TTC549 (cell line): ENCODE results near the gene PRX.
"Not testable (repeated sequence)": the region's sequence is repeated elsewhere in the genome, so short reads cannot be mapped to it uniquely, and the experiment has no call there.

Source experiments
- FAIRE-seq: peaks from 2 replicates; lab custom pipeline; 2012; peaks lifted over from hg19 to GRCh38; lab: Jason Lieb, UNC

The PRX gene

DNA sequence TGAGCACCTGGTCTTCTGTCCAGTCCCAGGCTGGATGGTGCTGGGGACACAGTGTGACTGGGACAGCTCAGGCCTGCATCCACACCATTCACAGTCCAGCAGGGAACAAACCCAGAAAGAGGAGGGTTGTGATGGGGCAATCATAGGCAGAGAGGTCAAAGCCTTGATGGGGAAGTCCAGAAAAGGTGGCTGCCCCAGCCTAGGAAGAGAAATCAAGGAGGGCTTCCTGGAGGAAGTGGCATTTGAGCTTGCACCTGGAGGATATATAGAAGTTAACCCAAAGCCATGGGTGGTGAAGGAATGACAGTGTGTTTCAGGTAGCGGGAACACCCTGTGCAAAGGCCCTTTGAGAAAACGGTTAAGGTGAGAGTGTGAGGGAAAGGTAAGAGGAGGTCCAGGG is 2.6 kb upstream of the PRX start:
- no peak for FAIRE-seq

DNA sequence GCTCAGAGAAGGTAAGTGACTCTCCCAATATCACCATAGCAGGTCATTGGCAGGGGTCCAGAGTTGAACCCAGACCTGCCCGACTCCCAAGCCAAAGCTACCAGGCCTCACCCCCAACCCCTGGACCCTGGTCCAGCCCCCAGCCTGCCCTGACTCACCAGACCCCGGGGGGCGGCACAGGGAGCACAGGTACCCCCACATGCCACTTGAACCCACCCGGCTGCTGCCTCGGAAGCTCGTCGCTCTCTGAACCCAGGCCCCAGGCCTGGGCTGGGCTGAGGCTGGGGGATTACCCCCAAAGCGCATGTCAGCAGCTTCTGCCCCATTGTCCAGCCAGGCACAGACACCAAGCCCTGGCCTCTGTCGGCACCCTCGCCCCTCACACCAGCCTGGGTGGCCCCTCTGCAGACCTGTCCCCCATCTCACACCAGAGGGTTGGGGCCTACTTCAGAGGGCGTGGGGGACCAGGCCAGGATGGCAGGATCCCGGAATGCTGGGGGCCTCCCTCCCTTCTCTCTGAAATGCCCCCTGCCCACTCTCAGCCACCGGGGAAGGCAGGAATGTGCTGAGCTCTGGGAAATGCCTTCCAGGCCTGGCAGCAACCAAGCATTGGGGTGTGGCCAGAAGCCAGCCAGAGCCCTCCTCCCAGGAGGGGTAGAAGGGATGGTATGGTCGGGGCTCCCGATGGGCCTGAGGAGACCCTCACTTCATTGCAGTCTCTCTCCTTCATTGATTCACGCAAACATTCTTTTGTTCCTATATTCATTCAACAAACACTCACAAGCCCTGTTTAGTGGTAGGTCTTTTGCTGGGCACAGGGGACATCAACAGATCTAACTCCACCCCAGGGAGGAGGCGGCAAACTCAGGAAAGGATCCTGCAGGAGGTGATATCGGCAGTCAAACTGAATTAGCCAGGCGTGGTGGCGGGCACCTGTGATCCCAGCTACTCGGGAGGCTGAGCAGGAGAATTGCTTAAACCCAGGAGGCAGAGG is 1.7 kb upstream of the PRX start:
- no peak for FAIRE-seq

- FAIRE-seq = no peak
These were observed 312 bp downstream of the PRX start for GRCh38 chr19:40412866-40413265.

DNA sequence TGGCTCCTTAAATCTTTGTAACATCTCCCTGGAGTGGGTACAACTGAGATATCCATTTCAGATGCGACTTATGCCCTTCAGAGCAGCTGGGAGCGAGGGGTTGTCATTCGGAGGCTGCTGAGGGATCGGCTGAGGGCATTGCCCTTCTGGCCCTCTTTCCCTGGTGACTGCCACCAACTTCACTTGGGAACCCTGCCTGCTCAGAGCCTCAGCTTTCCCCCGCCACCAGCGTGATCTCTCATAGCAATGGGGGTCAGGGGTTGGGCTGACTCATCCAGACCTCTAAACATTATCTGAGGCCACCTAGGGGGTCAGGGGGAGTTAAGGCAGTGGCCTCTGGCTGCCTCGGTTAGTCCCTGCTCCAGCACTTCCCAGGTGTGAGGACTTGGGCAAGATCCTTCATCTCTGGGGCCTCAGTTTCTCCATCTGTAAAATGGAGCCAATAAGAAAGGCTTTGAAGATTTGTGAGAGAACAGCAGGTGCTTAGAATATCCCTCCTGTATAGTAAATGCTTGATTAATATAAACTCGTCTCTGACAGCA is 1.1 kb downstream of the PRX start:
- FAIRE-seq = no peak

- FAIRE-seq = no peak
These were observed 1.9 kb downstream of the PRX start for GRCh38 chr19:40411125-40411842.

DNA sequence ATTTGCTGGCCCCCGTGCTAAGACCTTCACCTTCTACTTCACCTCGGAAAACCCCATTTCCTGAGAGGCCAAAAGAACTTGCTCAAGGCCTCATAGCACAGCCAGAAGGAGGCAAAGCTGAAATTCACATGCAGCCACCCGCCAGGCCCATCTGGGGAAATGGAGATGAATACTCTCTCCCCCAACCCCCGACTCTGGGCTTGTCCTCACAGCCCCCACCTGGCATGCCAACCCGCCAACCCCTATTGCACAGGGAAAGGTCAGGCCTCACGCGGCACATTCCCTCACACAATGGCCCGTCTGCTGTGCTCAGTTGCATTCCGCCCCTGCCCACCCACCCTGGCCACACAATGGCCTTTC is 3.2 kb downstream of the PRX start:
- FAIRE-seq = no peak

DNA sequence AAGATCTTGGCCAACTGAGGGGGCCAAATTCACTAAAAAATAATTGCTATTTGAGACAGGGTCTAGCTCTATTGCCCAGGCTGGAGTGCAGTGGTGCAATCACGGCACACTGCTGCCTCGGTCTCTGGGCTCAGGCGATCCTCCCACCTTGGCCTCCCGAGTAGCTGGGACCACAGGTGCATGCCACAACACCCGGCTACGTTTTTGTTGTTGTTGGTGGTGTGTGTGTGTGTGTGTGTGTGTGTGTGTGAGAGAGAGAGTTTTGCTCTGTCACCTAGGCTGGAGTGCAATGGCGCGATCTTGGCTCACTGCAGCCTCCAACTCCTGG is 4.6 kb downstream of the PRX start:
- FAIRE-seq = not testable (repeated sequence)

- FAIRE-seq = no peak
These were observed 5.2 kb downstream of the PRX start for GRCh38 chr19:40407714-40408597.

DNA sequence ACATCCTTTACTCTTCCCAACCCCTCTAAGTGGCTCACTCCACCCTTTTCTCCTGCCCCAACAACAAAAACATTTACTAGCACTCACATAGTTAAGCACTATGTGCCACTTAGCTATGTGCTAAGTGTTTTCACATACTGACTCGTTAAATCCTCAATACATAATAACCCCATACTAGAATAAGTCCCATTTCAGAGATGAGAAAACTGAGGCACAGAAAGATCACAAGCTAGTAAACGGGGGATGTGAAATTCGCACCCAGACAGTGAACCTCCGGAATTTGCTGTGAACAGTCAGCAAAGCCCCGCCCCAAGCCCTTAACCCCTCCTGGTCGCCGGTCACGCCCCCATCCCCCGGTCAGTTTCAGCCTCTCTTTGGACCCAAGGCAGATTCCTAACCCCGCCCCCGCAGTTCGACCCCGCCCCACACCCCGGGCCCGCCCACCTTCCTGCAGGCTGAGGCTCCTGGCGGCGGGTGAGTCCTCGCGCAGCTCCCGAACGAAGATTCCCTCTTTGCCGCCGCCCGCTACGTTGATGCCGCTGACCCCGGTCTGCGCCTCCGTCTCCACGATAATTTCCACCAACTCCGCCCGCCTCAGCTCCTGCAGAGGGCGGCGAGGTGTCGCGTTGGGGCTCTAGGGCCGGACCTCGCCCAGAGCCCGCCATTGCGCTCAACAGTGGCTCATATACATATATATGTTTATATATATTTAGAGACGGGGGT is 9.8 kb downstream of the PRX start:
- no peak for FAIRE-seq

DNA sequence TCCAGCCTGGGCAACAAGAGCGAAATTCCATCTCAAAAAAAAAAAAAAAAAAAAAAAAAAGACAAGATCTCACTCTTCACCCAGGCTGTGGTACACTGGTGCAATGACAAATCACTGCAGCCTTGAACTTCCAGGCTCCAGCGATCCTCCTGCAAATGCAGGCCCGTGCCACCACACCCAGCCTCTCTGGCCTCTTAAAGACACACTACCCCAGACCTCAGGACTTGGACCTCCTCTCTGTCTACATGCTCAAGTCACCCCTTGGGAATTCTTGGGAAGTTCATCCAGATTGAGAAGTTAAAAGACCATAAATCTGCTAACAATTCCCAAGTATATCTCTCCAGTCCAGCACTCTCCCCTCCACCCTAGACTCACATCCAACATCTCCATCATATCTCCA is 12.6 kb downstream of the PRX start:
- FAIRE-seq = no peak

DNA sequence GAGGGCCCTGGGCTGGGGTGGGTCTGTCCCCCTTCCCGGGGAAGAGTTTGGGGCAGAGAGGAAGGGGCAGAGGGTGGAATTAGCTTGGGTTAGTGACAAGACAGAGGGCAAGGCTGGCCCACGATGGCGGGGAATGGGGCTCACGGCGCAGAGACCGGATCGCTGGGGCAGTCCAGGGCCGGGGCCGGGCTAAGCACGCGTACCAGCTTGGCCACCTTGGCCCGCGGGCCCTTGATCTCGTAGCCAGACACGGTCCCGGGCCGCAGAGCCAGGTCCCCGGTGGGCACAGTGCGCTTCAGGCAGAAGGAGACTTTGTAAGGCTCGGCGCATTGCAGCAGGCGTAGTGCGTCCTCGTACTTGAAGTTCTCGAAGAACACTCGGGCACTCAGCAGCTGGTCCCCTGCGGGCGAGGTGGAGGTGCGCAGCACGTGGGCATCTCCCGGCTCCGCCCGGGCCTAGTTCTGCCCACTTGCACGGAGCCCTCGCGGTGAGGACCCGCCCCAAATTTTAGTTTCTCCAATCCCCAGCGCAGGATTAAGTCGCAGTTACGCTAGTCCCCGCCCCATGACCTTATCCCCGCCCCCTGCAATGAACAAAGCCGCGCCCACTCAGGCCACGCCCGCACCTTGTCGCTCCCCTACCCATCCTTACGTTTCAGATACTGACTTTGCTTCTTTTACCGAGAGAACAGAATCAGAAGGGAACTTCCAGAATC is 14.6 kb downstream of the PRX start:
- no peak for FAIRE-seq

DNA sequence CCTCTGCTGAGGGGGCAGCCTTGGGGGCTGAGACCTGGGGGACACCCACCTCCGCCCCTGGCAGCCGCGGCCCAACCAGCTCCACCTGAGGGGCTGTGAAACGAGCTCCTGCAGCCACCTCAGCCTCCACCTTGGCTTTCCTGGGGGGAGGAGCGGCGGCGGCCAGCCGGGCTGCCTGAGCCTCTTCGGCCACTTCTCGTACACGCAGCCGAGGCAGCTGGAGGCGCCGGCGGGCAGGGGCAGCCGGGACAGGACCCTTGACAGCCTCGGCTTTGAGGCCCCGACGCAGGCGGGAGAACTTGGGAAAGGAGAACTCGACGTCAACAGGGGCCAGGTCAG is 15.6 kb downstream of the PRX start:
- no peak for FAIRE-seq

GRCh38 chr19:40396886-40397567 is 16.2 kb downstream of the PRX start:
- FAIRE-seq = no peak

GRCh38 chr19:40395956-40396355 is 17.2 kb downstream of the PRX start:
- FAIRE-seq = no peak

- FAIRE-seq = no peak
These were observed 18.4 kb downstream of the PRX start for GRCh38 chr19:40394816-40395210.

DNA sequence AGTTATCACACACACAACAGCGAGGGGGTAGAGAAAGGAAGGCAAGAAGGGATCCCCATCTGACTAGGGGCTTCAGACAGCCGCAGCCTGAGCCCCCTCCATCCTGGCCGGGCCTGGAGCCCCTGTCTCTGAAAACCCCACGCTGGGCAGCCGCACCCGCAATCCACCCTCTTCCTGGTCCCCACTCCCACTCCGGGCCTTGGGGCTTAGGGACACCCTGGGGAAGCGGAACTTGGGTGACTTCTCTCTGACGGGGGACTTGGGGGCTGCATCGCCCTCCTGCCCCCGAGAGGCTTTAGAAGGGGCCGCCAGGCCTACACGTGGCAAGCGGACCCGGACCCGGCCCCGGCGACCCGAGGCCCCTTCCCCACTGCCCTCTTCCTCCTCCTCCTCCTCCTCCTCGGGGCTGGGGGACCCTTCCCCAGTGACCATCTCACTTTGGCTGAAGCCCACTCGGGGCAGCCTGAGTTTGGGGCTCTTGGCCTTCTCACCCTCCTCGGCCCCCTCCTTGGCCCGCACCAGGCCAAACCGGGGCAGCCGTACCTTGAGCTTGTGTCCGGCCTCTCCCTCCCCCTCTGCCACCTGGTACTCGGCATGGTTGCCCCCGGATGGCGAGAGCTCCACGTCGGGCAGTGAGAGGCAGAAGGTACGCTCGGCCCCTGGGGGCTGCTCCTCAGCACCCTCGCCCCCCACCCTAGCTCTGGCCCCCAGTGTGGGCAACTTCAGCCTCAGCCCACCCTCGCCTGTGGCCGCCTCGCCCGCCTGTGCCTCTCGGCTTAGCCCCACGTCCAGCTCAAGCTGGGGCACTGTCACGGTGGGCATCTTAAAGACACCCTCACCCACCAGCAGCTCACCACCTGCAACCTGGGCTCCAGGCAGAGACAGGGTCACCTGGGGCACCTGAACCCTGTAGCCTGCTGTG is 19.0 kb downstream of the PRX start:
- no peak for FAIRE-seq

GRCh38 chr19:40392894-40393517 is 20.2 kb downstream of the PRX start:
- no peak for FAIRE-seq

DNA sequence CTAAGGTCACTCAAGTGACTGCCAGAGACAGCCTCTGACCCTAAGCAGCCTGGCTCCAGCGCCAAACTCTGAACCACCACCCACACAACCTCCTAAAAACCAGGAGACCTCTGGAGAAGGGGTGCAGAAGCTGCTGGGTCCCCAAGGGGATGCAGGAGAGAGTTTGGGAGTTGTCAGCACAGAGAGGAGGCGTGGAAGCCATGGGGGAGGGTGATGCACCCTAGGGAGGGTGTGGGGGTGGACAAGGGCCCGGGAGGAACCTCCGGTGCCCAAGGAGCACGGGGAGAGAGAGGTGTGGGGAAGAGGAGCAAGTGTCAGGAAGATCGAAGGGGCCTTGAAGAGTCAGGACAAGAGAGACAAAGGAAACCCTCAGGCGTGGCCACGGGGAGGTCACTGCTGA is 21.1 kb downstream of the PRX start:
- no peak for FAIRE-seq
